Activated CD8-positive, alpha-beta memory T cell treated with anti-CD3 and anti-CD28 coated beads for 4 hours (primary cell): ENCODE data around the gene MAP7D2.

Experiments used
- DNase-seq, 2 donors: peaks; one replicate each; pipeline ENCODE4 v3.0.0-alpha.2; 2020; ENCODE audit warnings: low read depth in 2 of 2

Gene MAP7D2

GRCh38 chrX:19968276-19968675, 148.4 kb downstream of the MAP7D2 start:
- DNase-seq = no peak

- no peak for DNase-seq
These were observed 150.7 kb downstream of the MAP7D2 start for GRCh38 chrX:19966056-19966455.

- DNase-seq = no peak
These were observed 152.5 kb downstream of the MAP7D2 start for GRCh38 chrX:19964017-19964710.

GRCh38 chrX:19960913-19961312, 155.8 kb downstream of the MAP7D2 start:
- DNase-seq = no peak

- no peak for DNase-seq
These were observed 157.9 kb downstream of the MAP7D2 start for GRCh38 chrX:19958552-19959486.

- DNase-seq = no peak
These were observed 159.8 kb downstream of the MAP7D2 start for GRCh38 chrX:19956923-19957322.
